Lower leg skin (tissue), 3 donors: ENCODE measurements around the gene TSPAN33.

Source experiments
- POLR2A ChIP-seq, 2 donors: fragments of 450-650 bp; IDR thresholded peaks; one replicate each; pipeline ENCODE4 v1.6.1; 2016 to 2017; ENCODE audit warnings: antibody characterized with exemption in 2 of 2, mild to moderate bottlenecking in 1 of 2, moderate library complexity in 1 of 2
- TF ChIP-seq, protein P1 (sequence below), 3 donors: fragments of 450-650 bp; IDR thresholded peaks; one replicate each; pipeline ENCODE4 v1.5.1; 2016; ENCODE audit warnings: antibody characterized with exemption in 3 of 3, mild to moderate bottlenecking in 3 of 3, moderate library complexity in 2 of 3

DNA sequence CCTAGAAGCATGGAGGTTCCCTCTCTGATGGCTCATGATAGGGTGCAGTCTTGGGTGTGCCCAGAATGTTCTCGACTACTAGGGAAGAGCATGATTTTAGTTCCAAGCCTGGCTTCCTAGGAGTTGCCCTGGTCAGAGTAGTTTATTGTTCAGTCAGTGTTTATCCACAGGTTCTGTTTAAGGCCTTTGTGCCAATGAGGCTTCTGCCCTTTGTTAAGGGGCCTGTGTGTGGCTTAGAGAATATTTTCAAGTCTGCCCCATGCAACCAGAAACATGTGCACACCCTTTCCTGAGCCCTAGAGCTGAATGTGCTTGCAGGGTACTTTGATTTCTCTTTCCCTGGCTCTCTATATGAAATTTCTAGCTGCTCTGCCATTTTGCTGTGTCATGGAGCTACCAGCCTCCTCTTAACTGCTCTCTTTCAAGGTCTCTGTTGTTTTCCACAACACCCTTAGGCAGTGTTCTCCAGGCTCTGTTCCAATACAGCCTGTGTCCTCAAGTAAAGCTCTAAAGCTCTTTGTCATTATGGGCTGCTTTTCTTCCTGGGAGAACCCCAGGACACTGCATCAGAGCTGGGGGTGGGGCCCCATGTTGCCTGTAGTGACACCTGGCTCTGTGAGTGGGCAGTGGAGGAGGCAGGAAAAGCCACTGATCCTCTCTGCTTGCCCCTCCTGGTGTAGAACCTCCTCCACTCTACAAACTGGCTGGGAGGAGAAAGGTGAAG is 34.1 kb upstream of the TSPAN33 start:
- TF ChIP-seq, protein P1, sequence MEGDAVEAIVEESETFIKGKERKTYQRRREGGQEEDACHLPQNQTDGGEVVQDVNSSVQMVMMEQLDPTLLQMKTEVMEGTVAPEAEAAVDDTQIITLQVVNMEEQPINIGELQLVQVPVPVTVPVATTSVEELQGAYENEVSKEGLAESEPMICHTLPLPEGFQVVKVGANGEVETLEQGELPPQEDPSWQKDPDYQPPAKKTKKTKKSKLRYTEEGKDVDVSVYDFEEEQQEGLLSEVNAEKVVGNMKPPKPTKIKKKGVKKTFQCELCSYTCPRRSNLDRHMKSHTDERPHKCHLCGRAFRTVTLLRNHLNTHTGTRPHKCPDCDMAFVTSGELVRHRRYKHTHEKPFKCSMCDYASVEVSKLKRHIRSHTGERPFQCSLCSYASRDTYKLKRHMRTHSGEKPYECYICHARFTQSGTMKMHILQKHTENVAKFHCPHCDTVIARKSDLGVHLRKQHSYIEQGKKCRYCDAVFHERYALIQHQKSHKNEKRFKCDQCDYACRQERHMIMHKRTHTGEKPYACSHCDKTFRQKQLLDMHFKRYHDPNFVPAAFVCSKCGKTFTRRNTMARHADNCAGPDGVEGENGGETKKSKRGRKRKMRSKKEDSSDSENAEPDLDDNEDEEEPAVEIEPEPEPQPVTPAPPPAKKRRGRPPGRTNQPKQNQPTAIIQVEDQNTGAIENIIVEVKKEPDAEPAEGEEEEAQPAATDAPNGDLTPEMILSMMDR (IDR thresholded peaks at IDR 0.05) = no peak
- no peak for TF ChIP-seq POLR2A (IDR thresholded peaks at IDR 0.05)
